ENCODE data around the gene CIC. TPM values are rescaled to one million over a fixed set of nuclear protein-coding genes. Genes with fewer than 3 reads are reported as not detected.

Gene CIC
- 33.3 and 49.5 TPM in 2 replicates for total RNA-seq (2013; cell fraction: nucleolus; rRNA removed)
- total RNA-seq (2014; rRNA removed) (8.0 and 9.5 TPM in 2 replicates), total RNA-seq (2014; rRNA removed; fragmentation: Illumina TruSeq; extraction: Trizol) (4.3 and 6.5 TPM in 2 replicates), total RNA-seq (2021) (47.3 and 50.6 TPM in 2 replicates), polyA plus RNA-seq (2011; rRNA removed) (2.4 and 3.8 TPM in 2 replicates), polyA plus RNA-seq (2014; fragmentation: Illumina TruSeq; extraction: Trizol) (1.7 and 7.4 TPM in 2 replicates), polyA plus RNA-seq (2014; fragmentation: Nextera tagmentation; extraction: Ambion mirVana) (under 1 TPM; 0.18 to 0.24 TPM), polyA plus RNA-seq (2014; rRNA removed) (24.0 and 27.7 TPM in 2 replicates), polyA plus RNA-seq (2016; fragmentation: Nextera tagmentation; extraction: Ambion mirVana) (1 to 10 TPM; 6.9 to 8.1 TPM), polyA minus RNA-seq (2011; rRNA and poly(A)+ RNA removed) (2.1 and 9.8 TPM in 2 replicates), Bru-seq, nascent RNA (percentile 68 among the genes with signal in this experiment), BruChase-seq, experiment 1, labeled RNA remaining after a 6-hour chase (percentile 69 among the genes with signal in this experiment), BruChase-seq, experiment 2, labeled RNA remaining after a 2-hour chase (percentile 72 among the genes with signal in this experiment)
- polyA plus RNA-seq (2011; ENCODE audit: low read depth): 9.5 TPM
- 6.7 and 9.9 TPM in 2 replicates for polyA plus RNA-seq (2011; cell fraction: cytosol; rRNA removed)
- polyA plus RNA-seq (2011; cell fraction: nucleus; rRNA removed): 76.7 and 94.7 TPM in 2 replicates
- 29.1 and 30.8 TPM in 2 replicates for polyA plus RNA-seq (2012)
- polyA minus RNA-seq (2011; cell fraction: cytosol; rRNA and poly(A)+ RNA removed): 10.2 and 11.2 TPM in 2 replicates
- polyA minus RNA-seq (2011; cell fraction: nucleus; rRNA and poly(A)+ RNA removed): 13.1 and 24.6 TPM in 2 replicates
- long read RNA-seq, experiment 1, partial matches to known transcripts: 1 of 2 reads
- long read RNA-seq, experiment 1, other reads (novel, unspliced or antisense): 1 of 2 reads
- long read RNA-seq, experiment 2: 0 reads

- Histone ChIP-seq H3K79me2 (ENCODE audit: control insufficient read depth, insufficient read depth, low read length) (peaks cover 27% of the 10 kb centered on the region), H3K4me2 (ENCODE audit: control insufficient read depth, insufficient read depth) (peak within 1 kb of the TSS; percentile 99), H3K36me3 (ENCODE audit: control insufficient read depth in 2 of 2, insufficient read depth in 2 of 2, low read length in 1 of 2) (peaks cover 0 to 15% of the 10 kb centered on the region in 2 experiments; a peak in 3 of 4 replicates), H3K9ac (ENCODE audit: control insufficient read depth, insufficient read depth, low read length) (peak within 1 kb of the TSS; percentile 99), H3K27ac (ENCODE audit: control insufficient read depth, insufficient read depth) (peak within 1 kb of the TSS; percentile 100), H4K20me1 (ENCODE audit: control insufficient read depth, insufficient read depth) (no peaks in the 10 kb centered on the region), H3K4me3 (peak within 1 kb of the TSS; percentile 91), H3K4me1 (ENCODE audit: control insufficient read depth, insufficient read depth, low read length) (peaks cover 15% of the 10 kb centered on the region), H3K9me3 (replicated peaks; ENCODE audit: control insufficient read depth, insufficient read depth, low read length) (no peaks in the 10 kb centered on the region), H3K27me3 (replicated peaks in 1 of 2; ENCODE audit: control insufficient read depth in 2 of 2, insufficient read depth in 2 of 2, low read length in 1 of 2) (no peaks in the 10 kb centered on the region), H2AFZ (ENCODE audit: control insufficient read depth, low read depth, low read length) (peak within 1 kb of the TSS; percentile 100)
- in situ Hi-C loops (cut with MboI) (no loop called here), intact Hi-C loops (cut with micrococcal nuclease; ENCODE audit: unreplicated experiment) (loop anchor here (1.0 to 2.0 kb wide), 3 partner anchors 14 to 26 kb away; partner anchors contain the start of gene ERF)
- ChIA-PET SMC1A (ENCODE audit: uncharacterized antibody, unreplicated experiment) (interaction anchor here (1.1 to 3.2 kb wide), 2 partner anchors 10 to 30 kb away, joined by 3 to 24 read pairs; no protein-coding TSS in a partner anchor), RAD21 (ENCODE audit: unreplicated experiment) (interaction anchor here (0.7 to 3.1 kb wide), 4 partner anchors 11 to 136 kb away, joined by 3 to 23 read pairs (median 8); partner anchors contain the start of gene GSK3A), POLR2A (interaction anchor here (0.7 to 3.2 kb wide), 4 partner anchors 10 to 127 kb away, joined by 4 to 24 read pairs (median 12); partner anchors contain the start of gene GSK3A), CTCF (interaction anchor here (1.2 to 3.2 kb wide), 4 partner anchors 11 to 26 kb away, joined by 3 to 39 read pairs (median 10); partner anchors contain the start of gene GSK3A)
- FAIRE-seq: peak; percentile 100
- WGBS (ENCODE audit: insufficient coverage, insufficient replicate concordance, low lambda C conversion rate, missing lambda C conversion rate): under 1% methylated on average over 36 of the region's 52 CpGs
- BruUV-seq (replicated peaks): no TSS peak
- peak; percentile 90 for ATAC-seq
- peak; percentile 100 for DNase-seq (ENCODE audit: low read depth, low spot score)
- TF ChIP-seq SIX5 (IDR thresholded peaks at IDR 0.05; ENCODE audit: low read depth, low read length, severe bottlenecking) (peak; percentile 95), ZNF384 (IDR thresholded peaks at IDR 0.05; ENCODE audit: borderline replicate concordance, low read depth, low read length) (peak; percentile 97), CREM (IDR thresholded peaks at IDR 0.05; ENCODE audit: low read depth) (peak; percentile 88), SREBF1 (IDR thresholded peaks at IDR 0.05; ENCODE audit: low read length) (peak; percentile 78), NFYB (IDR thresholded peaks at IDR 0.05; ENCODE audit: insufficient read depth, low read depth, low read length) (peak; percentile 93), MAX (IDR thresholded peaks at IDR 0.05; ENCODE audit: low read depth, low read length) (peak; percentile 32; the same call in 1 of the 2 replicates), POLR2A (IDR thresholded peaks at IDR 0.05; ENCODE audit: low read depth, low read length) (peak; percentile 50; the same call in 1 of the 2 replicates), SUZ12 (IDR thresholded peaks at IDR 0.05; ENCODE audit: unreplicated experiment) (no peak), SP1 (IDR thresholded peaks at IDR 0.05; ENCODE audit: low read depth, low read length) (peak; percentile 99), LARP7 (IDR thresholded peaks at IDR 0.05) (no peak), FOXM1 (IDR thresholded peaks at IDR 0.05; ENCODE audit: low read depth, low read length) (no peak; the same call in 1 of the 2 replicates), IKZF2 (IDR thresholded peaks at IDR 0.05) (peak in 1 of 2 experiments; percentile 65; a peak in 1 of 4 replicates), MYC (IDR thresholded peaks at IDR 0.05; ENCODE audit: insufficient read depth, insufficient read length, insufficient replicate concordance, low read length, severe bottlenecking) (no peak)
- TF ChIP-seq, protein P1, sequence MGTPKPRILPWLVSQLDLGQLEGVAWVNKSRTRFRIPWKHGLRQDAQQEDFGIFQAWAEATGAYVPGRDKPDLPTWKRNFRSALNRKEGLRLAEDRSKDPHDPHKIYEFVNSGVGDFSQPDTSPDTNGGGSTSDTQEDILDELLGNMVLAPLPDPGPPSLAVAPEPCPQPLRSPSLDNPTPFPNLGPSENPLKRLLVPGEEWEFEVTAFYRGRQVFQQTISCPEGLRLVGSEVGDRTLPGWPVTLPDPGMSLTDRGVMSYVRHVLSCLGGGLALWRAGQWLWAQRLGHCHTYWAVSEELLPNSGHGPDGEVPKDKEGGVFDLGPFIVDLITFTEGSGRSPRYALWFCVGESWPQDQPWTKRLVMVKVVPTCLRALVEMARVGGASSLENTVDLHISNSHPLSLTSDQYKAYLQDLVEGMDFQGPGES (IDR thresholded peaks at IDR 0.05): peak; percentile 99
- TF ChIP-seq, protein P2, sequence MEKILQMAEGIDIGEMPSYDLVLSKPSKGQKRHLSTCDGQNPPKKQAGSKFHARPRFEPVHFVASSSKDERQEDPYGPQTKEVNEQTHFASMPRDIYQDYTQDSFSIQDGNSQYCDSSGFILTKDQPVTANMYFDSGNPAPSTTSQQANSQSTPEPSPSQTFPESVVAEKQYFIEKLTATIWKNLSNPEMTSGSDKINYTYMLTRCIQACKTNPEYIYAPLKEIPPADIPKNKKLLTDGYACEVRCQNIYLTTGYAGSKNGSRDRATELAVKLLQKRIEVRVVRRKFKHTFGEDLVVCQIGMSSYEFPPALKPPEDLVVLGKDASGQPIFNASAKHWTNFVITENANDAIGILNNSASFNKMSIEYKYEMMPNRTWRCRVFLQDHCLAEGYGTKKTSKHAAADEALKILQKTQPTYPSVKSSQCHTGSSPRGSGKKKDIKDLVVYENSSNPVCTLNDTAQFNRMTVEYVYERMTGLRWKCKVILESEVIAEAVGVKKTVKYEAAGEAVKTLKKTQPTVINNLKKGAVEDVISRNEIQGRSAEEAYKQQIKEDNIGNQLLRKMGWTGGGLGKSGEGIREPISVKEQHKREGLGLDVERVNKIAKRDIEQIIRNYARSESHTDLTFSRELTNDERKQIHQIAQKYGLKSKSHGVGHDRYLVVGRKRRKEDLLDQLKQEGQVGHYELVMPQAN (conservative IDR thresholded peaks at IDR 0.05): no peak
Measured at GRCh38 chr19:42268704-42269477, at the start of gene CIC. Gene CIC (plus strand): TSS chr19:42269252. CDS start chr19:42271784, 2,532 bp downstream.

All from GM12878 (cell line).